Measurements from ENCODE around the gene NF2.

Gene NF2

GRCh38 chr22:29719899-29720645 is 116.6 kb downstream of the NF2 start, which contains the start of gene CABP7:
Gene CABP7 (plus strand): TSS chr22:29720003. CDS start chr22:29720425, 422 bp downstream.
- DNase-seq (ENCODE audit: low spot score) (no peak), FAIRE-seq (no peak)

- DNase-seq (ENCODE audit: low spot score) (no peak), FAIRE-seq (no peak)
Observed at GRCh38 chr22:29720811-29721323, 117.4 kb downstream of the NF2 start.

GRCh38 chr22:29722151-29722550 is 118.7 kb downstream of the NF2 start:
- no peak for FAIRE-seq
- DNase-seq (ENCODE audit: low spot score) = no peak

- FAIRE-seq (no peak), DNase-seq (ENCODE audit: low spot score) (no peak)
Observed at GRCh38 chr22:29722587-29722986, 119.2 kb downstream of the NF2 start.

GRCh38 chr22:29723766-29724165 is 120.3 kb downstream of the NF2 start:
- FAIRE-seq (no peak), DNase-seq (ENCODE audit: low spot score) (no peak)

GRCh38 chr22:29724843-29725242 is 121.4 kb downstream of the NF2 start:
- no peak for FAIRE-seq
- DNase-seq (ENCODE audit: low spot score) = no peak

GRCh38 chr22:29726106-29726505 is 122.7 kb downstream of the NF2 start:
- DNase-seq (ENCODE audit: low spot score) (no peak), FAIRE-seq (no peak)

GRCh38 chr22:29726512-29727130 is 123.2 kb downstream of the NF2 start:
- FAIRE-seq (no peak), DNase-seq (ENCODE audit: low spot score) (no peak)

GRCh38 chr22:29727131-29727523 is 123.7 kb downstream of the NF2 start:
- DNase-seq (ENCODE audit: low spot score) (peak; percentile 5), FAIRE-seq (no peak)

- DNase-seq (ENCODE audit: low spot score) = no peak
- no peak for FAIRE-seq
Observed at GRCh38 chr22:29729161-29729560, 125.7 kb downstream of the NF2 start.

GRCh38 chr22:29731058-29731850 is 127.8 kb downstream of the NF2 start:
- FAIRE-seq = no peak
- no peak for DNase-seq (ENCODE audit: low spot score)

- DNase-seq (ENCODE audit: low spot score) (no peak), FAIRE-seq (no peak)
Observed at GRCh38 chr22:29732883-29733282, 129.4 kb downstream of the NF2 start.

GRCh38 chr22:29733362-29734201 is 130.1 kb downstream of the NF2 start:
- FAIRE-seq = no peak

GRCh38 chr22:29734406-29734805 is 131.0 kb downstream of the NF2 start:
- no peak for FAIRE-seq
- DNase-seq (ENCODE audit: low spot score) = no peak

More at GRCh38 chr22:29733362-29734201, 130.1 kb downstream of the NF2 start:
- DNase-seq (ENCODE audit: low spot score) = peak; percentile 9

GRCh38 chr22:29734838-29735237 is 131.4 kb downstream of the NF2 start:
- no peak for DNase-seq (ENCODE audit: low spot score)
- no peak for FAIRE-seq

- no peak for FAIRE-seq
- no peak for DNase-seq (ENCODE audit: low spot score)
Observed at GRCh38 chr22:29735416-29735815, 132.0 kb downstream of the NF2 start.

- DNase-seq (ENCODE audit: low spot score) (no peak), FAIRE-seq (no peak)
Observed at GRCh38 chr22:29737251-29738117, 134.1 kb downstream of the NF2 start.

GRCh38 chr22:29738118-29738815 is 134.8 kb downstream of the NF2 start:
- DNase-seq (ENCODE audit: low spot score) (no peak), FAIRE-seq (no peak)

- FAIRE-seq = no peak
- DNase-seq (ENCODE audit: low spot score) = no peak
Observed at GRCh38 chr22:29739346-29739875, 136.0 kb downstream of the NF2 start.
